H9 (cell line): Measurements from ENCODE around the gene NSA2. TPM values are rescaled to one million over a fixed set of nuclear protein-coding genes. Genes with fewer than 3 reads are reported as not detected.
A peak's percentile ranks its signal among the peaks of the same experiment; 100 is the strongest.

Source experiments
- DNase-seq: peaks from one replicate; pipeline ENCODE4 v3.0.0-alpha.2; 2017
- H2AFZ ChIP-seq: one replicate; pipeline ENCODE4 v1.6.1; 2013; ENCODE audit warnings: mild to moderate bottlenecking, low read length, control low read depth, moderate library complexity
- H2AK5ac ChIP-seq: 2 replicates; pipeline ENCODE4 v1.6.1; 2013; ENCODE audit warnings: low read length, control low read depth, mixed read lengths; ENCODE audit not compliant: insufficient read length
- H2BK120ac ChIP-seq: one replicate; pipeline ENCODE4 v1.6.1; 2013; ENCODE audit warnings: low read depth, mild to moderate bottlenecking, low read length, control low read depth, inconsistent platforms; ENCODE audit not compliant: poor library complexity, severe bottlenecking
- H2BK12ac ChIP-seq: 2 replicates; pipeline ENCODE4 v1.6.1; 2013; ENCODE audit warnings: low read length, control low read depth, mixed read lengths, low read depth; ENCODE audit not compliant: insufficient read length
- H2BK15ac ChIP-seq: 2 replicates; pipeline ENCODE4 v1.6.1; 2013; ENCODE audit warnings: low read depth, low read length, control low read depth
- H2BK20ac ChIP-seq: one replicate; pipeline ENCODE4 v1.6.1; 2013; ENCODE audit warnings: low read depth, mild to moderate bottlenecking, low read length, control low read depth, inconsistent platforms; ENCODE audit not compliant: poor library complexity, severe bottlenecking
- H2BK5ac ChIP-seq: 2 replicates; pipeline ENCODE4 v1.6.1; 2013; ENCODE audit warnings: low read length, control low read depth, mixed read lengths; ENCODE audit not compliant: insufficient read length
- H3K14ac ChIP-seq: 2 replicates; pipeline ENCODE4 v1.6.1; 2013; ENCODE audit warnings: low read length, control low read depth; ENCODE audit not compliant: insufficient read depth
- H3K18ac ChIP-seq: 2 replicates; pipeline ENCODE4 v1.6.1; 2013; ENCODE audit warnings: low read depth, mild to moderate bottlenecking, mixed read lengths, low read length, control low read depth; ENCODE audit not compliant: insufficient read length
- H3K23ac ChIP-seq: 2 replicates; pipeline ENCODE4 v1.6.1; 2013; ENCODE audit warnings: low read length, control low read depth, mixed read lengths, low read depth; ENCODE audit not compliant: insufficient read length
- H3K23me2 ChIP-seq: 2 replicates; pipeline ENCODE4 v1.6.1; 2013; ENCODE audit warnings: low read depth, mild to moderate bottlenecking, mixed read lengths, low read length, control low read depth; ENCODE audit not compliant: insufficient read length, poor library complexity, severe bottlenecking
- H3K27ac ChIP-seq: 2 replicates; pipeline ENCODE4 v1.5.1; 2013; ENCODE audit warnings: low read length, control low read depth, mixed read lengths, low read depth; ENCODE audit not compliant: insufficient read length
- H3K27me3 ChIP-seq: 2 replicates; pipeline ENCODE4 v1.6.1; 2013; ENCODE audit warnings: low read length, control low read depth, inconsistent platforms; ENCODE audit not compliant: insufficient read depth
- H3K4ac ChIP-seq: 2 replicates; pipeline ENCODE4 v1.6.1; 2013; ENCODE audit warnings: low read depth, mild to moderate bottlenecking, control low read depth, inconsistent platforms, low read length, moderate library complexity
- H3K4me1 ChIP-seq: 2 replicates; pipeline ENCODE4 v1.6.1; 2013; ENCODE audit warnings: low read length, control low read depth, inconsistent platforms; ENCODE audit not compliant: insufficient read depth
- H3K4me2 ChIP-seq: 2 replicates; pipeline ENCODE4 v1.6.1; 2013; ENCODE audit warnings: low read length, control low read depth, mixed read lengths; ENCODE audit not compliant: insufficient read length, insufficient read depth
- H3K56ac ChIP-seq: 2 replicates; pipeline ENCODE4 v1.6.1; 2013; ENCODE audit warnings: low read depth, mild to moderate bottlenecking, mixed read lengths, low read length, control low read depth; ENCODE audit not compliant: insufficient read length
- H3K79me1 ChIP-seq: 2 replicates; pipeline ENCODE4 v1.6.1; 2013; ENCODE audit warnings: low read depth, mild to moderate bottlenecking, moderate library complexity, low read length, control low read depth, inconsistent platforms; ENCODE audit not compliant: insufficient read depth, poor library complexity, severe bottlenecking
- H3K79me2 ChIP-seq: 2 replicates; pipeline ENCODE4 v1.6.1; 2013; ENCODE audit warnings: low read length, control low read depth, inconsistent platforms; ENCODE audit not compliant: insufficient read depth
- H3K9ac ChIP-seq: 2 replicates; pipeline ENCODE4 v1.6.1; 2013; ENCODE audit warnings: low read length, control low read depth, mixed read lengths; ENCODE audit not compliant: insufficient read length; ENCODE audit errors: extremely low read depth
- H3K9me3 ChIP-seq: one replicate; pipeline ENCODE4 v1.6.1; 2013; ENCODE audit warnings: low read depth, low read length, inconsistent platforms; ENCODE audit not compliant: control insufficient read depth
- H3T11ph ChIP-seq: one replicate; pipeline ENCODE4 v1.6.1; 2013; ENCODE audit warnings: mild to moderate bottlenecking, low read length, control low read depth, inconsistent platforms
- H4K20me1 ChIP-seq: one replicate; pipeline ENCODE4 v1.6.1; 2013; ENCODE audit not compliant: control insufficient read depth, insufficient read length, insufficient read depth
- H4K5ac ChIP-seq: 2 replicates; pipeline ENCODE4 v1.6.1; 2013; ENCODE audit warnings: low read depth, mild to moderate bottlenecking, mixed read lengths, low read length, control low read depth; ENCODE audit not compliant: insufficient read length
- H4K8ac ChIP-seq: replicated peaks from 2 replicates; pipeline ENCODE4 v1.6.1; 2013; ENCODE audit warnings: low read length, control low read depth, mixed read lengths, low read depth; ENCODE audit not compliant: insufficient read length
- H4K91ac ChIP-seq: 2 replicates; pipeline ENCODE4 v1.6.1; 2013; ENCODE audit warnings: low read depth, mild to moderate bottlenecking, moderate library complexity, mixed read lengths, low read length, control low read depth; ENCODE audit not compliant: insufficient read length
- H3K27ac Mint-ChIP-seq, 3 experiments: 2 replicates in 2 of 3; 3 replicates in 1 of 3; pipeline ENCODE4 v1.8.0; 2020 to 2021; ENCODE audit warnings: mixed read lengths in 3 of 3, mild to moderate bottlenecking in 1 of 3, moderate library complexity in 1 of 3
- H3K27me3 Mint-ChIP-seq: 2 replicates; pipeline ENCODE4 v1.8.0; 2021; ENCODE audit warnings: low read depth, mild to moderate bottlenecking, moderate library complexity, mixed read lengths
- H3K36me3 Mint-ChIP-seq, 3 experiments: 2 replicates in 2 of 3; 3 replicates in 1 of 3; pipeline ENCODE4 v1.8.0; 2020 to 2021; ENCODE audit warnings: low read depth in 3 of 3, mixed read lengths in 3 of 3; ENCODE audit not compliant: insufficient read depth in 1 of 3
- H3K4me1 Mint-ChIP-seq, 2 experiments: 2 replicates each; pipeline ENCODE4 v1.8.0; 2020; ENCODE audit warnings: mixed read lengths in 2 of 2
- H3K4me3 Mint-ChIP-seq, 2 experiments: 2 replicates in 1 of 2; 3 replicates in 1 of 2; pipeline ENCODE4 v1.8.0; 2020 to 2021; ENCODE audit warnings: mild to moderate bottlenecking in 2 of 2, mixed read lengths in 2 of 2, moderate library complexity in 1 of 2
- H3K9me3 Mint-ChIP-seq, 2 experiments: 2 replicates in 1 of 2; 3 replicates in 1 of 2; pipeline ENCODE4 v1.8.0; 2020; ENCODE audit warnings: mild to moderate bottlenecking in 2 of 2, mixed read lengths in 2 of 2, moderate library complexity in 1 of 2
- WGBS: extraction: QIAGEN DNeasy Blood & Tissue Kit; methylation state at CpG from one replicate; pipeline ENCODE4 v1.1.7; 2013; ENCODE audit warnings: missing lambda C conversion rate, low lambda C conversion rate, mixed read lengths; ENCODE audit not compliant: insufficient read length; ENCODE audit errors: extremely low coverage; 5-methylcytosine and 5-hydroxymethylcytosine counted together
- total RNA-seq: library from RNA; stranded (reverse); gene quantifications from 2 replicates; pipeline ENCODE4 v1.2.1, GENCODE V29; 2021
- TF ChIP-seq, protein P1 (sequence below): fragments of 200-600 bp; sonication (generic); conservative IDR thresholded peaks from 3 replicates; pipeline ENCODE4 v1.8.0; 2021; ENCODE audit warnings: antibody characterized with exemption, mild to moderate bottlenecking

The NSA2 gene
- total RNA-seq, 1 experiment from 2014 or later, result 72.0 TPM

DNA sequence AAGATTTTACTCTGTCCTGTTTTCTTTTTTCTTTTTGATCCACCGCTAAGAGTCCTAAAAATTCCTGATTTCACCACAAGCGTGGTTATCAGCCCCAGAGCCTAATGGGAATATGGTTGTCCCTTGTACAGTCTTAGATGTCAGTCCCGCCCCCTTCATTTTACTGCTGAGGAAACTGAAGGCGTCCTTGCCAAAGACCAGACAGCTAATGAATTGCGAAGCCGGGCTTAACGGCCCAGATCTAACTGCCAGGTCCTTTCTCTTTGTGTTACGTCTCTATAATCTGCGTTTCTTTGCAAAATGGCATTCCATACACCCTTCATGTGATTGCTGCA lies 497 bp downstream of the NSA2 start:
- Histone ChIP-seq H3K79me1 (peaks cover 7% of the 10 kb centered on the region), H2BK20ac (no peak overlapping the region), H3K4me2 (peak overlapping the region; percentile 97), H3K9ac (peak overlapping the region; percentile 60), H2AK5ac (no peak overlapping the region), H3T11ph (no peak overlapping the region), H3K79me2 (peaks cover 15% of the 10 kb centered on the region; the same call in 1 of the 2 replicates), H4K5ac (no peak overlapping the region), H3K27me3 (no peaks in the 10 kb centered on the region), H3K4me1 (no peaks in the 10 kb centered on the region), H3K56ac (no peak overlapping the region), H4K8ac (no peak overlapping the region), H4K91ac (no peak overlapping the region), H3K23me2 (peaks cover 3% of the 10 kb centered on the region), H4K20me1 (no peaks in the 10 kb centered on the region), H3K4ac (no peak overlapping the region), H3K23ac (no peak overlapping the region), H2BK15ac (no peak overlapping the region), H3K27ac (no peak overlapping the region), H3K14ac (no peak overlapping the region), H2AFZ (no peak overlapping the region), H3K18ac (no peak overlapping the region), H2BK120ac (no peak overlapping the region), H3K9me3 (no peaks in the 10 kb centered on the region), H2BK5ac (no peak overlapping the region), H2BK12ac (no peak overlapping the region)
- Mint-ChIP-seq H3K9me3 (no peaks in the 10 kb centered on the region), H3K4me3 (peak overlapping the region; percentile 99 to 100), H3K27me3 (no peaks in the 10 kb centered on the region), H3K36me3 (peaks cover 18 to 43% (median 35%) of the 10 kb centered on the region in 3 experiments), H3K27ac (peak overlapping the region; percentile 97 to 99 (median 99)), H3K4me1 (peaks cover 10 to 15% of the 10 kb centered on the region in 2 experiments)
- no peak for DNase-seq
- no CpG with 5 or more reads among the region's 9 CpGs for WGBS
- TF ChIP-seq, protein P1, sequence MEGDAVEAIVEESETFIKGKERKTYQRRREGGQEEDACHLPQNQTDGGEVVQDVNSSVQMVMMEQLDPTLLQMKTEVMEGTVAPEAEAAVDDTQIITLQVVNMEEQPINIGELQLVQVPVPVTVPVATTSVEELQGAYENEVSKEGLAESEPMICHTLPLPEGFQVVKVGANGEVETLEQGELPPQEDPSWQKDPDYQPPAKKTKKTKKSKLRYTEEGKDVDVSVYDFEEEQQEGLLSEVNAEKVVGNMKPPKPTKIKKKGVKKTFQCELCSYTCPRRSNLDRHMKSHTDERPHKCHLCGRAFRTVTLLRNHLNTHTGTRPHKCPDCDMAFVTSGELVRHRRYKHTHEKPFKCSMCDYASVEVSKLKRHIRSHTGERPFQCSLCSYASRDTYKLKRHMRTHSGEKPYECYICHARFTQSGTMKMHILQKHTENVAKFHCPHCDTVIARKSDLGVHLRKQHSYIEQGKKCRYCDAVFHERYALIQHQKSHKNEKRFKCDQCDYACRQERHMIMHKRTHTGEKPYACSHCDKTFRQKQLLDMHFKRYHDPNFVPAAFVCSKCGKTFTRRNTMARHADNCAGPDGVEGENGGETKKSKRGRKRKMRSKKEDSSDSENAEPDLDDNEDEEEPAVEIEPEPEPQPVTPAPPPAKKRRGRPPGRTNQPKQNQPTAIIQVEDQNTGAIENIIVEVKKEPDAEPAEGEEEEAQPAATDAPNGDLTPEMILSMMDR, result no peak
